NT2/D1 (cell line): ENCODE measurements around the gene HSPE1.

ENCODE experiments used
- SUZ12 ChIP-seq: IDR thresholded peaks from 2 replicates; pipeline ENCODE4 v1.6.1; 2011; ENCODE audit not compliant: insufficient read length, insufficient read depth; ENCODE audit errors: extremely low read depth
- YY1 ChIP-seq: IDR thresholded peaks from 2 replicates; pipeline ENCODE4 v1.6.1; 2011; ENCODE audit not compliant: insufficient read length, insufficient read depth
- ZNF274 ChIP-seq: IDR thresholded peaks from 2 replicates; pipeline ENCODE4 v1.6.1; 2011; ENCODE audit warnings: mild to moderate bottlenecking, low read depth, low read length

DNA sequence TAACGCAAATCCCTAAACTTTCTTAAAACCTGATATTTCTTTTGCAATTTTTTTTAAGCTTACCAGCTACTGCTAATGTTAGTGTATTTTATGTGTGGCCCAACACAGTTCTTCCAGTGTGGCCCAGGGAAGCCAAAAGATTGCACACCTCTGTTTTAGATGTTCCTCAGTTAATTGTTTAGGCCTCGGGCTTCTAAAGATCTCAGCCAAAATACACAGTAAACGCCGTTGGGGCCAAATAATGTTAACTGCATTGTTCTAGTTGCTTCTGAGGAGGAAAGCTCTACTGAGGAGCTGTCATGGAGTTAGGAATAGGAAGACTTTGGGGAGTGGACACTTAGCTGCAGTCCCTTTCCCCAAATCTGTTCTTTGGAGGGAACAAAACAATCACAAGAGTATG is 2.0 kb downstream of the HSPE1 start:
- TF ChIP-seq SUZ12 (no peak), ZNF274 (no peak), YY1 (no peak)
